Measurements from ENCODE around the gene OXCT1. TPM values are rescaled to one million over a fixed set of nuclear protein-coding genes. Genes with fewer than 3 reads are reported as not detected.

Gene OXCT1
- total and polyA plus RNA-seq, 2 of the 8 experiments (the other 6 are each of a cell fraction or from before 2014, with no cell fraction given), result 10.1 to 28.2 TPM

DNA sequence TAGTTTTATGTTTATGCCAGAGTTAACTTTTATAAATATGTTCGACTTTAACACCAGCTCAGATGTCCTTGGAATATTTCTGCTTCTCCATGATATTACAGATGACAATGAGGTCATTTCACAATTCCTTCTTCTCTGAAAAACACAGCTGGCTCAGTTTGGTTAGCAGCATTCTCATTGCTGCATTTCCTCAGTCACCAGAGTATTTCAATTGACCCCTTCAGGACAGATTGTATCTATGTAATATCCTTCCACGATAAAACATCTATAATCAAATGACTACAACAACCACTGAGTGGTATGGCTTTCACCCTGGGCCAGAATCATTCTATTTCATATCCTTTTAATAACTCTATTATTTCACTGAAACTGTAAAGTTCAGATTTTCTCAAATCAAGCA is 148.7 kb downstream of the OXCT1 start (continued):
- no peak for TF ChIP-seq SUZ12 (IDR thresholded peaks at IDR 0.05; ENCODE audit: low read length)
- TF ChIP-seq POLR2AphosphoS5 (IDR thresholded peaks at IDR 0.05; ENCODE audit: low read depth, low read length), result no peak
- TF ChIP-seq FOSL1 (IDR thresholded peaks at IDR 0.05; ENCODE audit: insufficient read depth, low read depth, low read length), result no peak
- no peak for TF ChIP-seq RNF2 (IDR thresholded peaks at IDR 0.05; ENCODE audit: borderline replicate concordance, low read depth, low read length, missing control alignments, poor library complexity, severe bottlenecking)
- no peak for TF ChIP-seq HDAC6 (IDR thresholded peaks at IDR 0.05; ENCODE audit: low read depth, low read length)

All from H1 (cell line).